ENCODE measurements around the gene AGFG2.

DNA sequence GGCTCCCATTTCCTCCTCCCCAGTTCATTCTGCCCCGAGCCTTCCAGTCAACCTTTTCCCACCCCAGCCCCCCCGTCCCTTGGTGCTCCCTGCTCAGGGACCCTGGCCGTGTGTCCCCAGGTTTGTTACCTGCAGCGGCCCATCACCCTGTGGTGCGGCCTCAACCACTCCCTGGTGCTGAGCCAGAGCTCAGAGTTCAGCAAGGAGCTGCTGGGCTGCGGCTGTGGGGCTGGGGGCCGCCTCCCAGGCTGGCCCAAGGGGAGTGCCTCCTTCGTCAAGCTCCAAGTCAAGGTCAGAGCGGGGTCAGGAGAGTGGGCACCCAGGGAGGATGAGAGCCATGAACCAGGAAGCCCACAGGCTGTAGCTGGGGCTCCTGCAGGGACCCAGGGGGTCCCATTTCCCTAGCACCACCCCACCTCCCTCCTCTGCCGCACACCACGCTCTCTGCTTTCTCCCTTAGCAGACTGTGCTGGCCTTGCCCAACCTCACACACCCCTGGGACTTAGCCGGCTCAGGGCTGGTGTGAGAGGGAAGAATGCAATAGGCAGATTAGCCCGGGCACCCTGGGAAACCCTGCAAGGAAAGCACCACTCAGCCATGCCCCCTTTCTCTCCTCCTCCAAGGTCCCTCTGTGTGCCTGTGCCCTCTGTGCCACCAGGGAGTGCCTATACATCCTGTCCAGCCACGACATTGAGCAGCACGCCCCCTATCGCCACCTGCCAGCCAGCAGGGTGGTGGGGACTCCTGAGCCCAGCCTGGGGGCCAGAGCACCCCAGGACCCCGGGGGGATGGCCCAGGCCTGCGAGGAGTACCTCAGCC lies 61.1 kb downstream of the AGFG2 start:
- no peak for TF ChIP-seq ZFP3 (CRISPR knock-in tag; IDR thresholded peaks at IDR 0.05)
- no peak for TF ChIP-seq ZC3H10 (CRISPR knock-in tag; IDR thresholded peaks at IDR 0.05)
- no peak for TF ChIP-seq ZFP30 (CRISPR knock-in tag; IDR thresholded peaks at IDR 0.05)
- TF ChIP-seq RARB (CRISPR knock-in tag; IDR thresholded peaks at IDR 0.05): no peak
- no peak for TF ChIP-seq ISL1 (CRISPR knock-in tag; IDR thresholded peaks at IDR 0.05)
- TF ChIP-seq, protein P1, sequence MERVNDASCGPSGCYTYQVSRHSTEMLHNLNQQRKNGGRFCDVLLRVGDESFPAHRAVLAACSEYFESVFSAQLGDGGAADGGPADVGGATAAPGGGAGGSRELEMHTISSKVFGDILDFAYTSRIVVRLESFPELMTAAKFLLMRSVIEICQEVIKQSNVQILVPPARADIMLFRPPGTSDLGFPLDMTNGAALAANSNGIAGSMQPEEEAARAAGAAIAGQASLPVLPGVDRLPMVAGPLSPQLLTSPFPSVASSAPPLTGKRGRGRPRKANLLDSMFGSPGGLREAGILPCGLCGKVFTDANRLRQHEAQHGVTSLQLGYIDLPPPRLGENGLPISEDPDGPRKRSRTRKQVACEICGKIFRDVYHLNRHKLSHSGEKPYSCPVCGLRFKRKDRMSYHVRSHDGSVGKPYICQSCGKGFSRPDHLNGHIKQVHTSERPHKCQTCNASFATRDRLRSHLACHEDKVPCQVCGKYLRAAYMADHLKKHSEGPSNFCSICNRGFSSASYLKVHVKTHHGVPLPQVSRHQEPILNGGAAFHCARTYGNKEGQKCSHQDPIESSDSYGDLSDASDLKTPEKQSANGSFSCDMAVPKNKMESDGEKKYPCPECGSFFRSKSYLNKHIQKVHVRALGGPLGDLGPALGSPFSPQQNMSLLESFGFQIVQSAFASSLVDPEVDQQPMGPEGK (CRISPR knock-in tag; IDR thresholded peaks at IDR 0.05; ENCODE audit: borderline replicate concordance): no peak

Data from SK-N-SH treated with all-trans-retinoic acid at 6 μM for 48 hours (cell line).